ENCODE data around the gene CLEC4M.
"Not testable (repeated sequence)": the region's sequence is repeated elsewhere in the genome, so short reads cannot be mapped to it uniquely, and the experiment has no call there.

CLEC4M gene

DNA sequence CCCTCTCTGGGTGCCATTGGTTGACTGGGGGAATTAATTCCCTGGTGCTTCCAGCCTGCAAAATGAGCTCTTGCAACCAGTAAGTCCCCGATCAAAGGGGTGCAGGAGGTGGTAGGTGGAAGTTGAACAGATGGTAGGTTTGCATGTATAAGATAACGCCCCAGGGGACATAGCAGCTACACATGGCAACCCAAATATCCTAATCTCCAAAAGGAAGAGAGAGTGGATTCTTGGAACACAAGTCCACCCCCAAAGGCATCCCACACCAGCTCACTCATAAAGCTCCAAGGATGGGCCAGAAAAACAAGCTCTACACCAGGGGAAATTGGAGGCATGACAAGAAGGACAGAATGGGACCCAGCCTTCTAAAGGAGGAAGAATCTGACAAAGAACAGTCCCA, 20.5 kb upstream of the CLEC4M start:
- DNase-seq: no peak

DNA sequence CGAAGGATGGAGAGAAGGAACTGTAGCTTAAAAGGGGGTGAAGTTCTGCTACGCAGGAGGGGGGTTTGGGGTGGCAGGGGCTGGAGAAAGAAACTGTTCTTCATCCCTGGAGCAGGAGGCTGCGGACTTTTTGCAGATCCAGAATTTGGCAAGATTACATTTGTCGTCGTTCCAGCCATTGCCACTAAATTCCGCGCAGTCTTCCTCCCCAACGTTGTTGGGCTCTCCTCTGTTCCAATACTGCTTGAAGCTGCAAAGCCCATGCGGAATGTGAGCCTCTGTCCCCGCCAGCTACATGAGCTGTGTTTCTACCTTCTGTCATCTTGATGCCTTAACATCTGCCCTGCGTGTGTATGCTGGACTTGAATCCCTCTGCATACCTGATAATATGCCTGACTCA, 20.1 kb upstream of the CLEC4M start:
- DNase-seq: no peak

DNA sequence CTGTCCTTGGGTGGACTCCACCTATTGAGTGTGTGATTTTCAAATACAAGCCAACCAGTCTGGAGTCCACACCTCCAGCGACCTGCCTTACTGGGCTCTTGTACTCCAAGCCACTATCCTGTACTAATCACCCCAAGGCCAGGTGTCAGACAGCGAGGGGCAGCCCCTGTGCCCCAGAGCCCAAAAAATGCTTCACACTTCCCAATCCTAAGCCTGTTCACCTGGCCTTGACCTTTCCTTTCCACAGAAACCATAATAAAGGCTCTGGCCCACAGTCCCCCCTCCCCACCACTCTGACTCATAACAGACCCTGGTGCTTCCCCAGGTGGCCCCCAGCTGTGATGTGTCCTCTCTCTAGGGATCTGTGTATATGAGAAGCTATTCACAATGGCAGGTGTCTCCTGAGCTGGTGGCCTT, 19.6 kb upstream of the CLEC4M start:
- DNase-seq: no peak

DNA sequence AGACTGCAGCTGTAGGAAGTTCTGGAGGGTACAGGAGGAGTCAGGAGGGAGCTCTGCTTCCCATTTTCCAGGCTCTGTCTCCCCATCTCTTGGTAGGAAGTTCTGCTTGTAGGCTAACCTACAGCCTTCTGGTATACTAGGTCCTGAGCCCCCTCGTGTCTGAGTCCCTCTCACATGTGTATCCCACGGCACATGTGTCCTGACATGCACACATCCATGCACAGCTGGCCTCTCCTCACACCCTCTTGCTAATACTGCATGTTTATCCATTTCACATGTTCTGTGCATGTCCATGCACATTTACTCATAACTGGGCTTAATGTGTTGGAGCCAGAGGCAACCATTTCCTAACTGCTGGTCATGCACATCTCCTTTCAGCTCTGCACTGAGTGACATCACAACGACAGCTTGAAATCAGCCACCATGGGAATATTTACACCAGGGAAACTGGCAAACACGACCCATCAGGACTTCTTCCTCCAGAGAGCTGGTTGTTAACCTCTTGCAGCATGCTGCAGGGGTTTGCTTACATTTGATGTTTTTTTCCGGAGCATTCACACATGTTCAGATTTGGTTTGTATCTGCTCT, 18.8 kb upstream of the CLEC4M start:
- DNase-seq: no peak

DNA sequence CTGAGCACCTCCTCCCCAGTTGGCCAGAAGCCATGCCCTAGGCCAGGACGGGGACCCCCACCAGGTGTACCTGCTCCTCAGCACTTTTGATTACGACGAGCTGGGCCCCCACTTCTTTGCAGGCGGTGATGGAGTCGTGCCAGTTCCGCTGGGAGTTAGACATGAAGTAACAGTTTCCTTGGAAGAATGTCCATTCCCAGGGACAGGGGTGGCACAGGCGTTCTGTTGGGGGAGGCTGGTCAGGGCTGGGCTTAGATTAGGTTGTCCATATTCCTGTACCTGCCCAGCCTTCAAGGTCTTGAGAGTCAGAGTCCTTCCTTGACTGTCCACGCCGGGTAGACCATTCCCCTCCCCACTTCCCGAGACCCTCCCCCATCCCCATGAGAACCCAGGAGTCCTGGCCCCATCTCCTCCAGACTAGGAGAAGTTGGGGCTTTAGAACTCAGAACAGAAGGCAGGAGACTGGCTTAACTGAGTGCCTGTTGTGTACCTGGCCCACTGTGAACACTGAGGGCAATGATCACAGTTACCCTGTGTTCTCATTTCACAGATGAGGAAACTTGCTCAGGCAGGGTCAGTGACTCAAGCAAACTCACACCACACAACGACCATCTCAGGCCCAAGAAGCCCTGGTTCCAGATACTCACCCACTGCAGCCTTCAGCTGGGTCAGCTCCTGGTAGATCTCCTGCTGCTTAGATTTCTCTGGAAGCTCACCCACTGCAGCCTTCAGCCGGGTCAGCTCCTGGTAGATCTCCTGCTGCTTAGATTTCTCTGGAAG, 18.0 kb upstream of the CLEC4M start:
- no peak for DNase-seq

DNA sequence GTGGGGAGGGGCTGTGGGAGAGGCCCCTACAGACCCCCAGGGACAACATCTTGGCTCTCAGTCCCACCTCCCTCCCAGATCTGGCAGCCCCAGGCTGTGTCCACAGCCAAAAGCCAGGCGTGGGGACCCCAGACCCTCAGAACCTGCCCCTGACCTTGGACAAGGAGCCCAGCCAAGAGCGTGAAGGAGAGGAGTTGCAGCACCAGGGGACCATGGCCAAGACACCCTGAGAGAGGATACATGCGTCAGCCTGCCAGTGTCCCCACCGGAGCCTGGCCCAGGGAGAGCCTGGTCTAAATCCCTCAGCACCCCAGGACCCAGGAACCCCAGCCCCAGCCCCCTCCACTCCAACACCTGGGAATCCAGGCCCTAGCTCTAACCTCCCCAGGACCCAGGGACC, 16.7 kb upstream of the CLEC4M start:
- DNase-seq: not testable (repeated sequence)

DNA sequence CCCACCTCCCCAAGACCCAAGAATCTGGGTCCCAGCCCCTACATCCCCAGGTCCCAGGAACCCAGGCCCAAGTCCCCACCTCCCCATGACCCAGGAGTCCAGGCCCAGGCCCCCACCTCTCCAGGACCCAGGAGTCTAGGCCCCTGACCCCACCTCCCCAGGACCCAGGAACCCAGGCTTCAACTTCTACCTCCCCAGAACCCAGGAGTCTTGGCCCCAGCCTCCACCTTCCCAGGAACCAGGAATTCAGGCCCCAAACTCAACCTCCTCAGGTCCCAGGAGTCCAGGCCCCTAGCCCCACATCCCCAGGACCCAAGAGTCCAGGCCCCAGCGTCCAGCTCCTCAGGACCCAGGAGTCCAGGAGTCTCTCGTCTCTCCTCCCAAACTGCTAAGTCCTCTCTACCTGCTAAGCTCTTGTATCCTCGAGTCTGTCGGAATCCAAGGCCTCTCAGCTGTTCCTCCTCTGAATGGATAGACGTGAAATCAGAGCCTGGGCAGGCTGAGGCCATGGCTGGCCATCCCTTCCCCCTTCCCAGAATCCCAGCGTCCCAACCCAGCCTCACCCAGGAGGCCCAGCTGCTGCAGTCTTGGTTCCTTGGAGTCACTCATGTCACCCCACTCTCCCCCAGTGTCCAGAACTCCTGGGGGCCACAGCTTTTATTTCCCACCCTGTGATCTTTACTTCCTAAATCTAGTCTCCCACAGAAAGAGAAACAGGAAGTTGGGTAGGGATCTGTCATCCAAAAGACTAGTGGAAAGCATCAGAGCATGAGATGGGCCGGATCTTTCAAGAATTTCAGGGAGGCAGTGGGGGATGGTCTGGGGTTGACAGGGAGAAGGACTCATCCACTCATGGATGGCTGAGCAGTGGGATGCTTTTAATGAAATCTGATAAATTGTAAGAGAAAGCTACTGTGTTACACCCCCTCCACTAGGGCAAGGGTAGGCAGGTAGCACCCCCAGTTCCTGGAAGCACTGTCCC, 15.8 kb upstream of the CLEC4M start, which contains the start of gene CD209:
Gene CD209, minus strand, starts transcription at position 632 of the 982 bp plus-strand sequence. Its CDS starts 23 bp downstream, at position 609.
- DNase-seq: no peak

DNA sequence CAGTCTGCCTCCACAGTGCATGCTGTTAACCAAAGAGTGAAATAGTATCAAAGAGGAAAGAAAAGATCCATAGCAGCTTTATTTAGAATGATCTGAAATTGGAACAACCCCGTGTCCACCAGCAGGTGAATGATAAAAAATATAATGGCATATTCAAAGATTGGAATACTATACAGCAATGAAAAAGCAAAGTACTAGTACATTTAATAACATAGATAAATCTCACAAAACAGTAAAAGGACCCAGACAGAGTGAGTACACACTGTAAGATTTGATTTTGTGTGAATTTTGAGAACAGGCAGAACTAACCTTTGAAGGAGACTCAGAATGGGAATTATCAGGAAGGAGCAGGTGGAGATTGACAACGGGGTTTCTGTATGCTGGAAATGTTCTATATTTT, 14.9 kb upstream of the CLEC4M start:
- no peak for DNase-seq

DNA sequence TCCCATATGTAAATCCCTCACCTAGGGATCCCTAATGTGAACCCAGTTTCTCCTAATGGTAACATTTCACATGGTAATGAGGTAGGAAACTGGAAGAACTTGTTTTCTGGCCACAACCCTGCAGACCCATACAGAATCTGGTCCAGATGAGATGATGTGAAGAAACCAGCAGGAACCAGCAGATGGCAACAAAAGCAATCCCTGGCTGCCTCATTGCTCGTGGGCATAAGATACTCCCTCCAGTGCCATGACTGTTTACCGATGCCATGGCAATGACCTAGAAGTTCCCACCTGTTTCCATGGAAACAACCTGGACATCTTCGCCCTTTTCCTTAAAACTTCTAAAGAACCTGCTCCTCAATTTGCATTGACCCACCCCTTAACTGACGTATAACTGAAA, 14.3 kb upstream of the CLEC4M start:
- DNase-seq: no peak

DNA sequence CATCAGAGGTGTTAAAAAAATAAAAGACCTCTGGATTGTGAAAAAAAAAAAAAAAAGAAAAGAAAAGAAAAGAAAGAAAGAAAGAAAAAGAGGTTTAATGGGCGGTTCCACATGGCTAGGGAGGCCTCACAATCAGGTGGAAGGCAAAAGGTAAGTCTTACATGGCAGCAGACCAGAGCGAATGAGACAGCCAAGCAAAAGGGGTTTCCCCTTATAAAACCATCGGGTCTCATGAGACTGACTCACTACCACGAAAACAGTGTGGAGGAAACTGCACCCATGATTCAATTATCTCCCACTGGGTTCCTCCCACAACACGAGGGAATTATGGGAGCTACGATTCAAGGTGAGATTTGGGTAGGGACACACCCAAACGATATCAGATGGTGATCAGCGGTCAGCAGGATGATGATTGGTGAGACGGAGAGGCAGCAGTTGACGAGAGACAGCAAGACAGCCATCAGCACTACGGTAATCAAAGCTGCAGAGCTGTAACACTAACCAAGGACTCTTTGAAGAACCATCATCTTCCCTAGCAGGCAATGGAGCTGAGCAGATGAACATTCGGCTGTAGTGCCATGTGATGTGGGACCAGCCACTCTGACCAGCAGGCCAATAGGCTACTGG, 11.8 kb upstream of the CLEC4M start:
- DNase-seq: no peak

DNA sequence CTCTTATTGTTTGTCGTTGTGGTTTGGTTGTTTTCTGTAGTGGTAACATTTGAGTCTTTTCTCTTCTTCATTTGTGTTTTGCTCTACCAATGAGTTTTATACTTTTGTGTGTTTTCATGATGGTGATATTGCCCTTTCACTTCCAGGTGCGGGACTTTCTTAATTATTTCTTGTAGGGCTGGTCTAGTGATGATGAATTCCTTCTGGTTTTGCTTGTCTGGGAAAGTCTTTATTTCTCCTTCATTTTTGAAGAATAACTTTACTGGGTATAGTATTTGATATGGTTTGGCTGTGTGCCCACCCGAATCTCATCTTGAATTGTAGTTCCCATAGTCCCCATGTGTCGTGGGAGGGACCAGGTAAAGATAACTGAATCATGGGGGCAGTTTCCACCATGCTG, 6.8 kb upstream of the CLEC4M start:
- DNase-seq: no peak

DNA sequence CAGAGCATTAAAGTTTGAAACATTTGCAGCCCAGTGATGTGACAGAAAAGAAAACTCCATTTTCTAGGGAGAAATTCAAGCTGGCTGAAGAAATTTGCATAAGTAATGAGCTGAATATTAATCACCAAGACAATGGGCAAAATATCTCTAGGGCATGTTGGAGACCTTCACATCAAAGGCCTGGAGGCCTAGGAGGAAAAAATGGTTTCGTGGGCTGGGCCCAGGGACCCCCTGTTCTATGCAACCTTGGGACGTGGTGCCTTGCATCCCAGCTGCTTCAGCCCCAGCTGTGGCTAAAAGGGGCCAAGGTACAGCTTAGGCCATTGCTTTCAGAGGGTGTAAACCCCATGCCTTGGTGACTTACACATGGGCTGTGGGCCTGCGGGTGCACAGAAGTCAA, 5.7 kb upstream of the CLEC4M start:
- no peak for DNase-seq

DNA sequence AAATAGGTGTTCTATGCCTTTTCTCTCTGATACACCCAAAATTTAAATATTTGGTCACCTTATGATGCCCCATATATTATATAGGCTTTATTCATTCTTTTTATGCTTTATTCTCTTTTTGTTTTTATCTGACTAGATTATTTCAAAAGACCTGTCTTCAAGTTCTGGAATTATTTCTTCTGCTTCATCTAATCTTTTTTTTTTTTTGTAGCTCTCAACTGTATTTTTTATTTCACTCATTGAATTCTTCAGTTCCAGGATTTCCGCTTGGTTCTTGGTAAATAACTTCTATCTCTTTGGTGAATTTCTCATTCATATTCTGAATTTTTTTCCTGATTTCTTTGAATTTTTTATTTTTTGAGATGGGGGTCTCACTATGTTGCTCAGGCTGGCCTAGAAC, 3.9 kb upstream of the CLEC4M start:
- no peak for DNase-seq

DNA sequence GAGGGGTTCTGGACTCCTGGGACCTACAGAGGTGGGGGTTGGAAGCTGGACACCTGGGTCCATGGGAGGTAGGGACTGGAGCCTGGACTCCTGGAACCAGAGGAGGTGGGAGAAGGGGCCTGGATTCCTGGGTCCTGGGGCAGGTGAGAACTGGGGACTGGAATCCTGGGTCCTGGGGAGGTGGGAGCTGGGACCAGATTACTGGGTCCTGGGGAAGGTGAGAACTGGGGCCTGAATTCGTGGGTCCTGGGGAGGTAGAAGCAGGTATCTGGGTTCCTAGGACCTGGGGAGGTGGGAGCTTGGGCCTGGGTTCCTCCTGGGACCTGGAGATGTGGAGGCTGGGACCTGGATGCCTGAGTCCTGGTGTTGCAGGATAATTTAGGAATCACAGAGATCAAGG, 653 bp downstream of the CLEC4M start:
- no peak for DNase-seq

DNA sequence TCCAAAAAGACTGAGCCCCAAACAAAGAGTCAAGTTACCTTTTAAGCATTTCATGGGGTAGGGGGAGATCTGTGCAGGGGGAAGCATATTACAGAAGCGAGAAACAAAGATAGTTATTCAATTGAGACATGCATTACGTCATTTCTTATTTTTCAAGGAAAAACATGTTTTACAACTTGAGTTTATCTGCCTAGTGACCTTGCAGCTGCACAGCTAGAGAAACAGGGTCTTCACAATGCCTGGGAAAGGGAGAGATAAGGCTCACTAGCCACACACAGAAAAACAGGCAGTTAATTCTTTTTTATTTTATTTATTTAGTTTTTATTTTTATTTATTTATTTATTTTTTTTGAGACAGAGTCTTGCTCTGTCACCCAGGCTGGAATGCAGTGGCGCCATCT, 1.1 kb downstream of the CLEC4M start:
- not testable (repeated sequence) for DNase-seq

DNA sequence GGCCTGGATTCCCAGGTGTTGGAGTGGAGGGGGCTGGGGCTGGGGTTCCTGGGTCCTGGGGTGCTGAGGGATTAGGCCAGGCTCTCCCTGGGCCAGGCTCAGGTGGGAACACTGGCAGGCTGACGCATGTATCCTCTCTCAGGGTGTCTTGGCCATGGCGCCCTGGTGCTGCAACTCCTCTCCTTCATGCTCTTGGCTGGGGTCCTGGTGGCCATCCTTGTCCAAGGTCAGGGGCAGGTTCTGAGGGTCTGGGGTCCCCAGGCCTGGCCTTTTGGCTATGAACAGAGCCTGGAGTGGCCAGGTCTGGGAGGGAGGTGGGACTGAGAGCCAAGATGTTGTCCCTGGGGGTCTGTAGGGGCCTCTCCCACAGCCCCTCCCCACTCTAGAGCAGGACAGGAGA, 2.0 kb downstream of the CLEC4M start:
- not testable (repeated sequence) for DNase-seq

DNA sequence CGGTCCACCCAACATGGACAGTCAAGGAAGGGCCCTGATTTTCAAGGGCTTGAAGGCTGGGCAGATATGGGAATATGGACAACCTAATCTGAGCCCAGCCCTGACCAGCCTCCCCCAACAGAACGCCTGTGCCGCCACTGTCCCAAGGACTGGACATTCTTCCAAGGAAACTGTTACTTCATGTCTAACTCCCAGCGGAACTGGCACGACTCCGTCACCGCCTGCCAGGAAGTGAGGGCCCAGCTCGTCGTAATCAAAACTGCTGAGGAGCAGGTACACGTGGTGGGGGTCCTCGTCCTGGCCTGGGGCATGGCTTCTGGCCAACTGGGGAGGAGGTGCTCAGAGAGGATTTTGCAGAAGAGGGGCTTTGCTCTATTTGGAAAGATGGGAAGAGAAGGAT, 3.5 kb downstream of the CLEC4M start:
- DNase-seq: no peak

DNA sequence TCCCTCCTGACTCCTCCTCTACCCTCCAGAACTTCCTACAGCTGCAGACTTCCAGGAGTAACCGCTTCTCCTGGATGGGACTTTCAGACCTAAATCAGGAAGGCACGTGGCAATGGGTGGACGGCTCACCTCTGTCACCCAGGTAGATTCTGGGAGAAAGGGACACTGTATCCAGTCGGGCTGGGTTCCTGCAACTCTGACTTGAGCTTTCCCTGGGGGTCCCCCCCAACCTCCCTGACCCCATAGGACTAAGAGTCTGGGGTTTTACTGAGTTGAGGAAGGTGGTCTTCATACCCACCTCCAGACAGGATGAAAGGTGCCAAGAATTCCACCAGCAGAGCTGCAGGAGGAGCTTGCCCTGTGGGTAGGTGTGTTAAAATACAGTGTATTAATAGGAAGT, 4.4 kb downstream of the CLEC4M start:
- DNase-seq: no peak

DNA sequence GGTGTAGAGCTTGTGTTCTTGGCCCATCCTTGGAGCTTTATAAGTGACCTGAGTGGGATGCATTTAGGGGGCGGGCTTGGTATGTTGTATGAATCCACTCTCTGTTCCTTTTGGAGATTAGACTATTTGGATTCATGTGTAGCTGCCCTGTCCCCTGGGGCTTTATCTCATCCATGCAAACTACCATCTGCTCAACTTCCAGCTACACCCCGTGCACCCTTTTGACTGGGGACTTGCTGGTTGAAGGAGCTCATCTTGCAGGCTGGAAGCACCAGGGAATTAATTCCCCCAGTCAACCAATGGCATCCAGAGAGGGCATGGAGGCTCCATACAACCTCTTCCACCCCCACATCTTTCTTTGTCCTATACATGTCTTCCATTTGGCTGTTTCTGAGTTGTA, 6.1 kb downstream of the CLEC4M start:
- DNase-seq: no peak

DNA sequence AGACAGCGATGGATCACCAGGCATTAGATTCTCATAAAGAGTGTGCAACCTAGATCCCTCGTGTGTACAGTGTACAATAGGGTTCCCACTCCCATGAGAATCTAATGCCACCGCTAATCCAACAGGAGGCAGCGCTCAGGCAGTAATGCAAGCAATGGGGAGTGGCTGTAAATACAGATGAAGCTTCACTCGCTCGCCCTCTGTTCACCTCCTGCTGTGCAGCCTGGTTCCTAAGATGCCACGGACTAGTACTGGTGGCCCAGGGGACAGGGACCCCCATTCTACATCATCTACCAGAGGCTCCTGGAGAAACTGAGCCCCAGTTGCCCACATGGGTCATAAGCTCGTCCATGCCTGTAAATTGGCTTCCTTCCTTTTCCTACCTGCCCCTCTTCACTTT, 8.0 kb downstream of the CLEC4M start:
- DNase-seq: no peak

DNA sequence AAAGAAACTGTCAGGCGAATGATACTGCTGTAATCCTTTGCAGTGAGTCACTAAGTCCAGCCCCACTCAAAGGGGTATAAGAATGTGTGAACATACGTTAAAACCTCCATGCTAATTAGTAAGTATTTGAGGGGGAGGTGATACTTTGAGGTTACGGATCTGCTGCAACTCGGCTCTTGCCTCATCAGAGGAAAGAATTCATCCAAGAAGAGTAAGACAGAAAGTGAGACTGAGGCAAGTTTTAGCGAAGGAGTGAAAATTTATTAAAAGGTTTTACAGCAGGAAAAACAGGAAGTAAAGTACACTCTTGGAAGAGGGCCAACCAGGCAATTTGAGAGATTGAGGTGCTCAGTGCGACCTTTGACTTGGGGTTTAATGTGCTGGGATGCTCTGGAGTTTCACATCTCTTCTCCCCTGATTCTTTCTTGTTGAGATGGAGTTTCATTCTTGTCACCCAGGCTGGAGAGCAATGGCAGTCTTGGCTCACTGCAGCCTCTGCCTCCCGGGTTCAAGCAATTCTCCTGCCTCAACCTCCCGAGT, 9.8 kb downstream of the CLEC4M start:
- peak; percentile 70 for DNase-seq

DNA sequence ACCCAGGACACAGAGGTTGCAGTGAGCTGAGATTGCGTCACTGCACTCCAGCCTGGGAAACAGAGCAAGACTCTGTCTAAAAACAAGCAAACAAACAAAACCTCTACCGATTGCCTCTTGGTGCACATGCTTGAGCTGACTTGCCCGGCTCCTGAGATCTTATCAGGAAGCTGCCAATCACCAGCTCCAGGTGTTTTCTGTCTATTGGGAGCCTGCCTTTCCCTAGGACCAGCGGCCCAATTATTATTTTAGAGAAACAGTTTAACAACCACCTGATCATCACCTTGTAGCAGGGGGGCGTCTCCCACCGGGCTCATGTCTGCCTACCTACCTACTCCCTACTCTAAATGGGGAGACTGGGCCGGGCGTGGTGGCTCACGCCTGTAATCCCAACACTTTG, 10.8 kb downstream of the CLEC4M start:
- DNase-seq: no peak

DNA sequence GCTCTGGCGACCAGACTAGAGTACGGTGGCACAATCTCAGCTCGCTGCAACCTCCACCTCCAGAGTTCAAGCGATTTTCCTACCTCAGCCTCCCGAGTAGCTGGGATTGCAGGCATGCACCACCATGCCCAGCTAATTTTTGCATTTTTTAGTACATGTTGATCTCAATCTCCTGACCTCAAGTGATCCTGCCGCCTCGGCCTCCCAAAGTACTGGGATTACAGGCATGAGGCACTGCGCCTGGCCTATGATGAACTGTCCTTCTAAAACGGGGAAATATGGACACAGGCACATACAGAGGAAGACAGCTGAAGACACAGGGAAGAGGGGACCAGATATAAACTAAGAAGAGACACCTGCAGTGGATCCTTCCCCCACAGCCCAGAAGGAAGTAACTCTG, 12.7 kb downstream of the CLEC4M start:
- DNase-seq: no peak

Measured in fibroblast of skin of right quadriceps (primary cell).